GM21786 (cell line): Measurements from ENCODE around the gene OR7D2.
"Not testable (repeated sequence)": the region's sequence is repeated elsewhere in the genome, so short reads cannot be mapped to it uniquely, and the experiment has no call there.

Experiments
- ATAC-seq: cut with Tn5 transposase; IDR thresholded peaks from one replicate; pipeline ENCODE4 v1.9.1; 2021; ENCODE audit not compliant: unreplicated experiment

The OR7D2 gene

GRCh38 chr19:9198044-9198443 is 19.3 kb downstream of the OR7D2 start:
- ATAC-seq, result not testable (repeated sequence)

GRCh38 chr19:9205501-9206113 is 26.8 kb downstream of the OR7D2 start:
- ATAC-seq, result no peak

- ATAC-seq, result no peak
Observed at GRCh38 chr19:9219489-9219888, 40.7 kb downstream of the OR7D2 start, which contains the start of gene OR7D4. OR7D4 (minus strand) TSS chr19:9219589; CDS start chr19:9214837, 4,752 bp downstream.
